HG03469 (cell line): ENCODE measurements around the gene FOXC2.

Experiments
- ATAC-seq: cut with Tn5 transposase; IDR thresholded peaks from one replicate; pipeline ENCODE4 v1.9.1; 2021; ENCODE audit warnings: mild to moderate bottlenecking, moderate library complexity, moderate number of reproducible peaks; ENCODE audit not compliant: unreplicated experiment

Gene FOXC2

GRCh38 chr16:86532526-86532815 lies 34.2 kb upstream of the FOXC2 start:
- no peak for ATAC-seq

- ATAC-seq: no peak
These were observed 33.6 kb upstream of the FOXC2 start for GRCh38 chr16:86533076-86533475.

- no peak for ATAC-seq
These were observed 32.8 kb upstream of the FOXC2 start for GRCh38 chr16:86533767-86534351.

GRCh38 chr16:86534779-86535615 lies 31.6 kb upstream of the FOXC2 start:
- no peak for ATAC-seq

- ATAC-seq: no peak
These were observed 30.0 kb upstream of the FOXC2 start for GRCh38 chr16:86536621-86537020.

- no peak for ATAC-seq
These were observed 29.1 kb upstream of the FOXC2 start for GRCh38 chr16:86537486-86537885.

- ATAC-seq: no peak
These were observed 28.3 kb upstream of the FOXC2 start for GRCh38 chr16:86538196-86538780.

GRCh38 chr16:86540894-86541293 lies 25.7 kb upstream of the FOXC2 start:
- no peak for ATAC-seq

- ATAC-seq: no peak
These were observed 25.1 kb upstream of the FOXC2 start for GRCh38 chr16:86541560-86541959.

GRCh38 chr16:86542756-86543750 lies 23.6 kb upstream of the FOXC2 start:
- ATAC-seq: no peak

GRCh38 chr16:86545481-86545880 lies 21.1 kb upstream of the FOXC2 start:
- no peak for ATAC-seq

GRCh38 chr16:86545954-86546637 lies 20.5 kb upstream of the FOXC2 start:
- ATAC-seq: no peak

GRCh38 chr16:86546638-86547013 lies 20.0 kb upstream of the FOXC2 start:
- ATAC-seq: no peak

GRCh38 chr16:86547286-86547685 lies 19.3 kb upstream of the FOXC2 start:
- no peak for ATAC-seq

GRCh38 chr16:86549076-86549892 lies 17.3 kb upstream of the FOXC2 start:
- ATAC-seq: no peak

- no peak for ATAC-seq
These were observed 16.8 kb upstream of the FOXC2 start for GRCh38 chr16:86549893-86550190.

GRCh38 chr16:86550281-86550680 lies 16.3 kb upstream of the FOXC2 start:
- ATAC-seq: no peak

- ATAC-seq: no peak
These were observed 13.3 kb upstream of the FOXC2 start for GRCh38 chr16:86553356-86553755.

GRCh38 chr16:86554599-86554916 lies 12.1 kb upstream of the FOXC2 start:
- ATAC-seq: no peak
